Spleen (tissue), 11 donors: ENCODE results near the gene GNAZ. TPM values are rescaled to one million over a fixed set of nuclear protein-coding genes. Genes with fewer than 3 reads are reported as not detected.

Experiments used
- DNase-seq: peaks from one replicate; pipeline ENCODE4 v3.0.0-alpha.2; 2020
- H3K27ac ChIP-seq, 8 donors: fragments of 200-600 bp; sonication (generic) in 7 of 8; 1 replicate in 4 of 8; 2 replicates in 4 of 8; pipeline versions ENCODE4 v1.5.0 to v1.8.0; 2016 to 2021; ENCODE audit warnings: inconsistent platforms in 4 of 8, mild to moderate bottlenecking in 4 of 8, moderate library complexity in 1 of 8
- H3K27me3 ChIP-seq, 7 donors: fragments of 200-600 bp; sonication (generic) in 6 of 7; replicated peaks in 1 of 7; 1 replicate in 4 of 7; 2 replicates in 3 of 7; pipeline versions ENCODE4 v1.5.0 to v1.8.0; 2016 to 2021; ENCODE audit warnings: inconsistent platforms in 3 of 7, mild to moderate bottlenecking in 1 of 7
- H3K36me3 ChIP-seq, 6 donors: fragments of 200-600 bp; sonication (generic) in 5 of 6; 1 replicate in 4 of 6; 2 replicates in 2 of 6; pipeline versions ENCODE4 v1.5.0 to v1.8.0; 2016 to 2021; ENCODE audit warnings: inconsistent platforms in 2 of 6
- H3K4me1 ChIP-seq, 6 donors: fragments of 200-600 bp; sonication (generic) in 5 of 6; 1 replicate in 3 of 6; 2 replicates in 3 of 6; pipeline versions ENCODE4 v1.5.0 to v1.8.0; 2016 to 2021; ENCODE audit warnings: inconsistent platforms in 3 of 6
- H3K4me3 ChIP-seq, 8 donors: fragments of 200-600 bp; sonication (generic) in 7 of 8; 1 replicate in 4 of 8; 2 replicates in 4 of 8; pipeline versions ENCODE4 v1.5.0 to v1.8.0; 2016 to 2021; ENCODE audit warnings: inconsistent platforms in 4 of 8, mild to moderate bottlenecking in 4 of 8, moderate library complexity in 2 of 8
- H3K9me3 ChIP-seq, 8 donors: fragments of 200-600 bp; sonication (generic) in 7 of 8; 1 replicate in 4 of 8; 2 replicates in 4 of 8; pipeline versions ENCODE4 v1.5.0 to v1.8.0; 2016 to 2021; ENCODE audit warnings: inconsistent platforms in 4 of 8
- POLR2A ChIP-seq, 3 donors: fragments of 450-650 bp; IDR thresholded peaks; one replicate each; pipeline ENCODE4 v1.5.1; 2017; ENCODE audit warnings: antibody characterized with exemption in 3 of 3, mild to moderate bottlenecking in 1 of 3
- POLR2AphosphoS5 ChIP-seq, 3 donors: sonication (generic); formaldehyde crosslinking; IDR thresholded peaks; one replicate each; pipeline ENCODE4 v1.5.1; 2017; ENCODE audit warnings: antibody characterized with exemption in 3 of 3
- WGBS, 5 donors: extraction: QIAGEN DNeasy Blood & Tissue Kit in 3 of 5; methylation state at CpG; one replicate each; pipeline versions ENCODE4 v1.1.5 to v1.1.7; 2013 to 2018; 5-methylcytosine and 5-hydroxymethylcytosine counted together
- intact Hi-C: fragments of 100-400 bp; cut with DNase I; formaldehyde crosslinking; loops from one replicate; pipeline ENCODE4 v1.15.0; 2023; ENCODE audit warnings: low total_unique reads
- polyA plus RNA-seq, 3 donors: library from polyadenylated mRNA; stranded (reverse); fragments of 200-250 nt; gene quantifications; one replicate each; pipeline ENCODE4 v1.2.1, GENCODE V29; 2013
- total RNA-seq, 7 donors: library from RNA; depleted of rRNA in 3 of 7; stranded (reverse); fragments of >200 nt in 3 of 7; fragmentation: NEBNext Ultra II Directional in 4 of 7; extraction: Animal tissue kit (Norgen Biotek cat#: 25700) in 4 of 7; gene quantifications; one replicate each; pipeline versions ENCODE4 v1.1.0 to v1.2.1, GENCODE V29; 2016 to 2021
- TF ChIP-seq, protein P1 (sequence below), 11 experiments: fragments of 200-600 bp in 7 of 11; fragments of 450-650 bp in 4 of 11; sonication (generic) in 4 of 11; IDR thresholded peaks in 8 of 11; conservative IDR thresholded peaks in 3 of 11; 1 replicate in 7 of 11; 2 replicates in 4 of 11; pipeline versions ENCODE4 v1.4.0 to v1.8.0; 2016 to 2021; ENCODE audit warnings: antibody characterized with exemption in 11 of 11, inconsistent platforms in 4 of 11, mild to moderate bottlenecking in 1 of 11
- donor health status: healthy with polysubstance abuse.
- donor health status: DM: no; HTN: no; CAD: no; lungs with moderate emphysema.
- donor health status: DM: no; HTN: no; CAD: no.
- donor health status: Bipolar disorder and iron deficiency.
- donor health status: healthy.
- donor health status: DM: no; HTN: no; CAD: no.
- donor health status: DM: yes; HTN: yes; CAD: no.

The GNAZ gene
- total and polyA plus RNA-seq, 10 donors, result 2.3 to 11.8 (median 6.8) TPM

DNA sequence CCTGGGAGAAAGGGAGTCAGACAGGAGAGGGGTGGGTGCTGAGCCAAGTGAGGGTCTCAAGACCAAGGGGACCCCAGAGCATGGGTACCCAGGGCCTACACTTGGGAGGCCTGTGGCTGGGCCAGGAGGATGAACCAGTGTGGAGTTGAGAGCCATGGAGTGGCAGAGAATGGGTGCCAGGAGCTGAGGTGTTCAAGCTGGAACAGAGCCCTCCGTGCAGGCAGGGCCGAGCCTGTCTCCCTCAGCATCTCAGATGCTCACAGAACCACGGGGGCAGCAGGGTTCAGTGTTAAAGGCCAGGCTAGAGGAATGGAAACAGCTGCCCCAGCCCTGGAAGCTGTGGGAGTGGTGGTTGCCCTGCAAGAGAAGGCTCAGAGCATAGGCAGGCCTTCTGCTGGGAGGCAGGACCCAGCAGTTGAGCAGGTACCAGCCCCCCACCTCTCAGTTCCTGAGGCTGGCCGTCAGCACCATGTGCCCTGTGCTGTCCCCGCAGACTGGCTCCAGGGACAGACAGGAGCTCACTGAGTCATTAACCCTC lies 39.2 kb downstream of the GNAZ start:
- intact Hi-C loops, result no loop called here
- no peak overlapping the region for H3K27ac ChIP-seq
- H3K27me3 ChIP-seq, result no peaks in the 10 kb centered on the region
- H3K36me3 ChIP-seq, result no peaks in the 10 kb centered on the region
- TF ChIP-seq, protein P1, sequence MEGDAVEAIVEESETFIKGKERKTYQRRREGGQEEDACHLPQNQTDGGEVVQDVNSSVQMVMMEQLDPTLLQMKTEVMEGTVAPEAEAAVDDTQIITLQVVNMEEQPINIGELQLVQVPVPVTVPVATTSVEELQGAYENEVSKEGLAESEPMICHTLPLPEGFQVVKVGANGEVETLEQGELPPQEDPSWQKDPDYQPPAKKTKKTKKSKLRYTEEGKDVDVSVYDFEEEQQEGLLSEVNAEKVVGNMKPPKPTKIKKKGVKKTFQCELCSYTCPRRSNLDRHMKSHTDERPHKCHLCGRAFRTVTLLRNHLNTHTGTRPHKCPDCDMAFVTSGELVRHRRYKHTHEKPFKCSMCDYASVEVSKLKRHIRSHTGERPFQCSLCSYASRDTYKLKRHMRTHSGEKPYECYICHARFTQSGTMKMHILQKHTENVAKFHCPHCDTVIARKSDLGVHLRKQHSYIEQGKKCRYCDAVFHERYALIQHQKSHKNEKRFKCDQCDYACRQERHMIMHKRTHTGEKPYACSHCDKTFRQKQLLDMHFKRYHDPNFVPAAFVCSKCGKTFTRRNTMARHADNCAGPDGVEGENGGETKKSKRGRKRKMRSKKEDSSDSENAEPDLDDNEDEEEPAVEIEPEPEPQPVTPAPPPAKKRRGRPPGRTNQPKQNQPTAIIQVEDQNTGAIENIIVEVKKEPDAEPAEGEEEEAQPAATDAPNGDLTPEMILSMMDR (IDR thresholded peaks at IDR 0.05 in 8 of 11, conservative IDR thresholded peaks at IDR 0.05 in 3 of 11), result no peak
- TF ChIP-seq POLR2A (IDR thresholded peaks at IDR 0.05) (no peak), POLR2AphosphoS5 (IDR thresholded peaks at IDR 0.05) (no peak)
- 77 to 100% (median 86%) methylated on average over 1 to 5 of the region's 5 CpGs for WGBS, 5 donors
- no peak overlapping the region for H3K4me3 ChIP-seq
- peaks cover 0 to 31% (median 19%) of the 10 kb centered on the region in 6 donors for H3K4me1 ChIP-seq
- no peak for DNase-seq
- H3K9me3 ChIP-seq, result no peaks in the 10 kb centered on the region

DNA sequence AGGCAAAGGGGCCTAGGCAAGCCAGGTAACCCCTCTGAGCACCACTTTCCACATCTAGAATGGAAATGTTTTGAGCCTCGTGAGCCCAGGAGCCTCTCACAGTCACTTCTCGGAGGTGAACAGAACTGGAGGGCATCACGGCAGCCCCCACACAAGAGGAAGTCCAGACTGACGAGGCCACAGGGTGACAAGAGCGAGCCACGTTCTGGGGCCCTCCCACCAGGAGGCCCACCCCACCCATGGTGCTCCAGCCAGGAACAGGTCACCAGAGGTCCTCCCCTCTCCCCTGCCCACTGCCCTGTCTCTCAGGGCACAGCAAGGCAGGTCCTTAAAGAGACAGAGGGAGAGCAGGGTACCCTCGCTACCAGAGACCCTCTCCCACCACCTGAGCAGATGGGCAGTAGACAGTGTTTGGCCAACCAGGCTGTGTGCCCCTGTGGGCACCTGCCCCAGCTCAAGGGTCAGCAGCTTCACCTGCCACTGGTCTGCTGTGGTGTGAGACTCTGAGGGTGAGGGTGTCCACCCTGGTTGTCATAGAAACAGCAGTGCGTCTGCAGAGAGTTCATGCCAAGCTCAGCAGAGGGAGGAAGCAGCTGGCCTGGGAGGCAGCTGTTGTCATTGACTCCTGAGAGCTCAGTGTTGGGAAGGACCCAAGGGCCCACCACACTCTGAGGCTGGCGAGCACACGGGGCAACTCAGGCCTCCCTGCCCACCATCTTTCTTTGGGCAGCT lies 40.0 kb downstream of the GNAZ start:
- peaks cover 0 to 31% (median 19%) of the 10 kb centered on the region in 6 donors for H3K4me1 ChIP-seq
- 42 to 66% (median 53%) methylated on average over 6 to 10 of the region's 10 CpGs for WGBS, 5 donors
- no peak overlapping the region for H3K4me3 ChIP-seq
- H3K9me3 ChIP-seq, result no peaks in the 10 kb centered on the region
- intact Hi-C loops, result no loop called here
- TF ChIP-seq, protein P1 (IDR thresholded peaks at IDR 0.05 in 8 of 11, conservative IDR thresholded peaks at IDR 0.05 in 3 of 11), result no peak
- no peak for TF ChIP-seq POLR2A (IDR thresholded peaks at IDR 0.05)
- TF ChIP-seq POLR2AphosphoS5 (IDR thresholded peaks at IDR 0.05), result peak; percentile 37 to 82 (median 80)
- no peaks in the 10 kb centered on the region for H3K27me3 ChIP-seq
- H3K27ac ChIP-seq, result no peak overlapping the region
- DNase-seq, result no peak
- no peaks in the 10 kb centered on the region for H3K36me3 ChIP-seq

DNA sequence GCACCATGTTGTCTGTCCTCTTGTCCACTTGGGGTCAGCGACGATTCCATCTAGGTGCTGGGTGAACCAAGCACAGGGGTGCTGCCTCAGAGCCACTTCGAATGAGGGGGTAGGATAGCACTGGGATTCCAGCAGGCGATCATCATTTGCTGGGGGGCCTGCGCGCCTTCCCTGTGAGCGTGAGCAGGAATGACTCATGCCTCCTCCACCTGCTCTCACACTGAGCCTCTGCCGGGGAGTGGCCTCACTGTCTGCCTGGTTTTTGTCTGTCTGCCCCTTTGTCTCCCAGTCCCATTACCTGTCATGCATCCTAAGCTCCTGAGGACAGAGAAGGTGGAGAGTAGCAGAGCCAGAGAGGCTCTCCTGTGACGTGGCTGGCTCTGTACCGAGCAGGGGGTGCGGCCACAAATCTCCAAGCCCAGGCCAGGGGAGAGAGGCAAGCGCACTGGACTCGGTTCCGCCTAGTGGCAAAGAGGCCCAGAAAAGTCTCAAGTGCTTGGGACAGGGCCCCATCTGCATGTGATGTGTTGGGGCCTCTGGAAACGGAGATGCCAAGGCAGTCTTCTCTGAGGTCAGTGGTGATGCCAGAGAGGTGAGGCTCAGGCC lies 40.7 kb downstream of the GNAZ start:
- H3K9me3 ChIP-seq, result no peaks in the 10 kb centered on the region
- no peaks in the 10 kb centered on the region for H3K27me3 ChIP-seq
- H3K27ac ChIP-seq, result no peak overlapping the region
- no peak overlapping the region for H3K4me3 ChIP-seq
- intact Hi-C loops, result no loop called here
- 84 to 96% (median 90%) methylated on average over 13 to 15 of the region's 15 CpGs for WGBS, 5 donors
- H3K36me3 ChIP-seq, result no peaks in the 10 kb centered on the region
- TF ChIP-seq POLR2A (IDR thresholded peaks at IDR 0.05) (no peak), POLR2AphosphoS5 (IDR thresholded peaks at IDR 0.05) (no peak)
- TF ChIP-seq, protein P1 (IDR thresholded peaks at IDR 0.05 in 8 of 11, conservative IDR thresholded peaks at IDR 0.05 in 3 of 11), result no peak
- H3K4me1 ChIP-seq, result peaks cover 0 to 31% (median 19%) of the 10 kb centered on the region in 6 donors
- DNase-seq, result no peak

DNA sequence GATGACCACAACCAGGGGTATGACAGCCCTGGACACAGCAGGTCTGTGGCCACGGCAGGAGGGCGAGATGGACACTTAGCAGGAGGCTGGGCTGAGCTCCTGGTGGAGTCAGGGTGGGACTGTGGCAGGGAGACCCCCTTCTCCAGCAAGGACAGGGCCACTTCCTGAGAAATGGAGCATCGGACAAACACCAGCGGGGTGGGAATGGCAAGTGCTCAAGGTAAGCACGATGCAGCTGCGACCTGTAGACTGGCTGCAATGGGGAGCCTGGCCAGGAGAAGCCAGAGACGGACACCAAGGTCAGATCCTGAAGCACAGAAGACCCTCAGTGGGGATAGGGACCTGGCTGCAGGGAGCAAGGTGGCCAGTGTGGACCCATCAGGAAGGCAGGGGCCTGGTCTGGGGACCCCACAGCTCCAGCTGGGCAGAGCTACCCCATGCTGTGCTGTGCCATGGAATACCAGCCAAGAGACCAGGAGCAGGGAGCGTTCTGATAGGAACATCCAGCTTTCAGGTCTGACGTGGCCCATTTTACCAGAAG lies 42.2 kb downstream of the GNAZ start:
- H3K27ac ChIP-seq, result no peak overlapping the region
- intact Hi-C loops, result no loop called here
- no peak for TF ChIP-seq POLR2AphosphoS5 (IDR thresholded peaks at IDR 0.05)
- TF ChIP-seq, protein P1 (IDR thresholded peaks at IDR 0.05 in 8 of 11, conservative IDR thresholded peaks at IDR 0.05 in 3 of 11), result no peak
- no peak for TF ChIP-seq POLR2A (IDR thresholded peaks at IDR 0.05)
- no peak overlapping the region for H3K4me3 ChIP-seq
- H3K9me3 ChIP-seq, result no peaks in the 10 kb centered on the region
- no peak for DNase-seq
- H3K27me3 ChIP-seq, result no peaks in the 10 kb centered on the region
- WGBS, 5 donors, result 87 to 94% (median 91%) methylated on average over 3 to 9 of the region's 9 CpGs
- H3K4me1 ChIP-seq, result peaks cover 0 to 31% (median 19%) of the 10 kb centered on the region in 6 donors
- no peaks in the 10 kb centered on the region for H3K36me3 ChIP-seq
